Measurements from ENCODE around the gene MMP11. TPM values are rescaled to one million over a fixed set of nuclear protein-coding genes. Genes with fewer than 3 reads are reported as not detected.

The MMP11 gene
- polyA plus RNA-seq, 12 donors, result 5.7 to 17.2 (median 8.3) TPM; not detected in 1

DNA sequence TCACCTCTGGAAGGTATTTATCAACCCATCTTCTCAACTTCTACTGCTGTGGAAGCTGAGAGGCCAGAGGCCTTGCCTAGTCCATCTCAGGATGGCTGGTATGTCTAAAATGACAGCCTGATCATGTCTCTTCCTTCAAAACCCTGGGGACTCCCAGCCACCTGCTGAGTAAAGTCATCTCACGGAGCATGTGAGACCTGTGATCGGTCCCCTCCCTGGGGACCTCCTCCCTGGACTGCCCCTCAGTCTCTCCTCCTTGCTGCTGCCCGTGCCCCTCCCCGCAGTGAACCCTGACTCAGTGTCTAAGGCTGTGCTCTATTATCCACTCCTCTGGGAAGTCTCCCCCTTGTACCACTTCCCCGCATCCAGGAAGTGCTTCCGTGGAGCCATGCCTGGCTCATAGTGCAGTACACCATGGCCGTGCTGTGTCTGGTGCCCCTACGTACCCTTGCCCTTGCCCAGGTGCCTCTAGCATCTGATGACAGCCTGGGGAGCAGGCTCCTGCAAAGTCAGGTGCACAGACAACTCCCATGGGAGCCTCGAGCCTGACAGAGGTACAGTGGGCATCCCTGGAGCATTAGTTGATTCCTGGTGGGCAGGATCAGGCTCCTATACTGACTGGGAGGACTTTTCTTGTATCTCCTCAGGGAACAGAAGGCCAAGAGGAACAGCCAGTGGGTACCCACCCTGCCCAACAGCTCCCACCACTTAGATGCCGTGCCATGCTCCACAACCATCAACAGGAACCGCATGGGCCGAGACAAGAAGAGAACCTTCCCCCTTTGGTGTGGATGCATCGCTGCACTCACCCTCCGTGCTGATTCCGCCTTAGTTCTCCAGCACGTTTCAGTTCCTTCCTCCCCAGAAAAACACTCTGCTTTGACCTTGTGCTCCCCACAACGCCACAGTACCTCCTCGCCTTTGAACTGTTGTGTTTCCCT, 27.9 kb downstream of the MMP11 start:
- DNase-seq, result no peak

DNA sequence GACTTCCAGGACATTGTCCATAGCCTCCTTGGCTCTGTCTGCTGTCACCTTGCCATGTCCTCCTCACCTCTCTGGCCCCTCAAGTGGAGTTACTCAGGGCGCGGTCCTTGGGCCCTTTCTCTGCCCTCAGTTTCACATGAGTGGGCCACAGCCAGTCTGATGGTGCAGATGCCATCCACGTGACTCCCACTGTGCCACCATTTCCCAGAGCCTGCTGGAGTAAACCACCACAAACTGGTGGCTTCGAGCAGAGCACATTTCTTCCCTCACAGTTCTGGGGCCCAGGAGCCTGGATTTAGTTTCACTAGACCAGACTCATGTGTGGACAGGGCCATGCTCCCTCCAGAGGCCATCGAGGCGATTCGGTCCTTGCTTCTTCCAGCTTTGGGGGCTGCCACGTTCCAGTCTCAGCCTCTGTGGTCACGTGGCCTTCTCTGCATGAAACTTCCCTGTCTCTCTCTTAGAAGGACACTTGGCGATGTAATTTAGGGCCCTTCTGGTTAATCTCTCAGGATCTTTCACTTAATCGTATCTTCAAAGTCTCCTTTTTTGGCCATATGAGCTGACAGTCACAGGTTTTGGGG, 28.7 kb downstream of the MMP11 start:
- DNase-seq, result no peak

DNA sequence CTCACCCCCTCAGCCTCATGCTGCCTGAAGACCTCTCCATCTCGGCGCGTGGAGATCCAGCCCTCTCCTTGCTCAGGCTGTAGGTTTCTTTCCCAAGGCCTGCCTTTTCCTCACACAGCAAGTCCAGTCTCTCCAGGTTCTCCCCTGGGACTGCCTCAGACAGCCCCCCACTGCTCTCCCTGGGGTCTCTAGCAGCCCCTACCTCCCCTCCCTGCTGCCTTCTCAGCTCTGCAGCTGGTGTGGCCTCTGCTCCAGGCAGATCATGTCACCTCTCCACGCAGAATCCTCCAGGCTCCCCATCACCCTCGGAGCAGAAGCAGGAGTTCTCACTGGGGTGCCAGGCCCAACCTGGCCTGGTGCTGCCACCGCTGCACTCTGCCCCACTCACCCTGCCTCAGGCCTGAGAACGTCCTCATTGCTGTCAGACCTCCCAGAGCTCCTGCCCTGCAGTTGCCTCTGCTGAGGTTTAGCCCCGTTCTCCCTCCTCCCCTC, 29.3 kb downstream of the MMP11 start:
- no peak for DNase-seq

DNA sequence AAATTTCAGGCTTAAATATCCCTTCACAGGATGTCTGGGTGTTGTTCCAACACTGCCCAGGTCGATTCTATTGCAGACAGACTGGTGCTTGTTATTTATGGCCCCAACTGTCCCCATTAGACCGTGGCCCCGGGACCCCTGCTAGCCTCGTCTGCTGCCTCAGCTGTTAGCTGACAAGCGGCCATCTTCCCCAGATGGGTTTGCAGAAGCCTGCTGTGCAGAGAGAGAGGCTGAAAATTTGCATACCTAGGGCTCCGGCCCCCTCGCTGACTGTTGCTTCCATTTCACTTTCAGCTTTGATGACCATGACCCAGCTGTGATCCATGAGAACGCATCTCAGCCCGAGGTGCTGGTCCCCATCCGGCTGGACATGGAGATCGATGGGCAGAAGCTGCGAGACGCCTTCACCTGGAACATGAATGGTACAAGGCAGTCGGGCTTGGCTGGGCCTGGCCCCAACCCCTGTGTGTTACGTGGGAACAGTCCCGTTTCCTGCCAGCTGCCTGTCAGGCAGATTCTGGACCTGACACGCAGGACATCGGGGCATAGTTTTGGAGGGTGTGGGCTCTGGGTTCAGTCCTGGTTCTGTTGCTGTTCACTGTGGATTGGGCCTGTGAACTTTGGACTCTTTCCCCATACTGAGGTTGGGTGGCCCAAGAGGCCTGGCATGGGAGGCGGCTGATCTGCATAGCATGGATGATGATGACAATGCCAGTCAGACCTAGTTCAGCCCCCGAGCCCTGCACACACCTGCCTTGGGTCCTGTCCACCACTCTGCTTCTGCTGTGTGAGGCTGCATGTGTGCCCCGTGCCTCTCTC, 30.6 kb downstream of the MMP11 start:
- DNase-seq, result no peak

DNA sequence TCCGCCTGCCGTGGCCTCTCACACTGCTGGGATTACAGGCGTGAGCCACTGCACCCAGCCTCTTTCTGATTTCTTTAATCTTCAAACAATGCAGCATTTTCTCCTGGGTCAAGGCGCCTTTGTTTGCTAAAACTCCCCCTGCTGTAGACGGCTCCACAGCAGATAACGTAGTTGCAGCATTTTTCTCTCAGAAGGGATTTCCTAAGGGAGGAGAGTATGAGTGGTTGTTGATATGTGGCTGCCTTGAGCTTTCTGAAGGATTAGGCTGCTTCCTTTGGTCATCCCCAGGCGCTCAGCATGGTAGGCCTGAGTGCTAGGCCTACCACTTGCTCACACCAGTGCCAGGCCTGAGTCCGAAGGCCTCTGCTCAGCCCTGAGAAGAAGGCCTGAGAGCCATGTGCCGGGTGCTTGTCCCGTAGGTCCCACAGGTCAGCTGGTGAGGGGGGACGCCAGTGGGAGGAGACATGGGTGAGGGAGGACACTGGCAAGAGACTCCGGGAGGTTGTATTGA, 32.2 kb downstream of the MMP11 start:
- no peak for DNase-seq

DNA sequence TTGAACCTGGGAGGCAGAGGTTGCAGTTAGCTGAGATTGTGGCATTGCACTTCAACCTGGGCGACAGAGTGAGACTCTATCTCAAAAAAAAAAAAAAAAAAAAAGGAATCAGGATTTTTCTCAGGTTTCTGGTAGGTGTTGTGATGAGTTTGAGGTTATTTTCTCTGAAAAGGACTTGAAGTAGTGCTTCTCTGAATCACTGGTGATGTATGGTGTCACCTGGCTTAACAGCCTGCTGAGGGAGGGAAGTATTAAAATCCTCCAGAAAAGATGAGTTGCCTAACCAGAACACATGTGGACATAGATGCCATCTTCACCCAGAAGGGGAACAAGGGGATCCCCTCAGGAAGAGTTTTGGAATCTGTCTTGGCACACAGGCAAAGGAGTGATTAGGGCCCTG, 34.2 kb downstream of the MMP11 start:
- no peak for DNase-seq

DNA sequence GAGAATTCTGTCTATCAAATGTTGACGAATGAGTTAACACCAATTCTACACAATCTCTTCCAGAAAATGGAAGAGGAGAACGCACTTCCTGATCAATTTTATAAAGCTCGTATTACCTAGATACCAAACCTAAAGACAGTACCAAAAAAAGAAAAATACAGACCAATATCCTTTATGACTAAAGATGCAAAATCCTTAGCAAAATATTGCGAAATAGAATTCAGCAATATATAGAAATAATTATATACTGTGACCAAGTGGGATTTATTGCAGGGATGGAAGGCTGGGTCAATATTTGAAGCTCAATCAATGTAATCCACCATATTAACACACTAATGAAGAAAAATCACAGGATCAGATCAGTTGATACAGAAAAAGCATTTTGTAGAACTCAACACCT, 39.7 kb downstream of the MMP11 start:
- no peak for DNase-seq

DNA sequence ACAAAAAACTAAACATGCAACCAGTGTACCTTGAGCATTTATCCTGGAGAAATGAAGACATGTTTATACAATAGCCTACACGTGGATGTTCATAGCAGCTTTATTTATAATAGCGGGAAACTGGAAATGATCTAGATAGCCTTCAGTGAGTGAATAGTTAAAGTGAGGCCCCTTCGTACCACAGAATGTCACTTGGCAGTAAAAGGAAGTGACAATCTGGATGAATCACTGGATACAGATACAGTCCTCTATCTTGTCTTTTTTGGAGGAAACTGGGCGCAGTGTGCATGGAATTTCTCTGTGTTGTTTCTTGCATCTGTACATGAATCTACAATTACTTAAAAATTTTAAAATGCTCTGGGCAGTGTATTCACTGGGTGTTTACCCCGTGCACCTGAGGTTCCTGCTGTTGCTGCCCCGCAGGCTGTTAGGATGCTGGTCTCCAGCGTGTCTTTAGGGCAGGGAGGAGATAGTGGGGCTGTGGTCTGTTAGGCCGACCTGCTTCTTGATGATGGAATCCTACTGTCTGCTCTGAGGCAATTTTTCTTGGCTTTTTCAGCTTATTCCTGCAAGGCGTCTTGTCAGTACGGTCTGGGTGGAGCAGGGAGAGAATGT, 43.0 kb downstream of the MMP11 start:
- no peak for DNase-seq

DNA sequence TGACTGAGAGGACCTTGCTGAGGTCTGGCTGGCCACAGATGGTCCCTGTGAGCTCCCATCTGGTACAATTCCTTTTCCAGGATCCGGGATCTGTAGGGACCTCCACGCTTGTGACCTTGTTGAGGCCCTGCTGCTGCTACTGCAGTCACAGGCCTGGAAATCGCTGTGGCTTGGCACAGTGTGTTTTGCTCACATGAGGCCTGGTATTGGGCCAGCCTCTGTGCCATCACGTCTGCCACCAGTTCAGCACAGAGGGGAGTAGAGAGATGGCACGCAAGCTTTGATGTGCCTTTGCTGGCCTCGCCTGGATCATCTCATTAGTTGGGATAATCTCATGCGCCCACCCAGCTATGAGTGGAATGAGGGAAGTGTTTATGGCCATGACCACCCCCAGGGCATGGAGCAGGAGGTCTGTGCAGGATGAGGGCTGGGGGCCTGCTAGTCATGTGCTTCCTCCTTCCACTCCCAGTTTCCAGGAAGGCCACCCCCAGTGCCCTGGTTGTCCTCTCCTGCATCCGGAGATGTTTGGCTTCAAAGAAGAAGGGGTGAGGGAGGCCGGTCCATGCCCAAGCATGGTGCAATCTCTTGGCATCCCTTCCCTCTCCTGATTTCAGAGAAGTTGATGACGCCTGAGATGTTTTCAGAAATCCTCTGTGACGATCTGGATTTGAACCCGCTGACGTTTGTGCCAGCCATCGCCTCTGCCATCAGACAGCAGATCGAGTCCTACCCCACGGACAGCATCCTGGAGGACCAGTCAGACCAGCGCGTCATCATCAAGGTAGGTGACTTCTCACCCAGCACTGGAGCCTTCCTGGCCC, 43.7 kb downstream of the MMP11 start:
- DNase-seq, result no peak

DNA sequence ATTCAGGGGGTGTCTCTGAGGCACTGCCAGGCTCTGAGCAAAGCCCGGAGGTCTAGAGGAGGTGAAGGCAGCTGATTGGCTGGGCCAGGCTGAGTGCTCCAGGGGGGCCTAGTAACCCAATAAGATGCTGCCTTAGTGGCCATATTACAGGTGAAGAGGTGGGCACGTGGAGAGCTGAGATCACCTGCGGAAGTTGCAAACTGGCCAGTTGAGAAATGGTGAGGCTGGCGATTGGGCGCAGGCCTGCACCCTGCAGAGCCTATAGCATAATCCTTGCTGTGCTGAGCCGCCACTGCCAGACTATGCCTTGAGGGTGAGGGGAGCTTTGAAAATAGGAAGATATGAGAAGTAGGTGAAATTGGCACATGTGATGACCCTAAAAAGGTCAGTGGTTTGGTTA, 44.5 kb downstream of the MMP11 start:
- DNase-seq, result no peak

DNA sequence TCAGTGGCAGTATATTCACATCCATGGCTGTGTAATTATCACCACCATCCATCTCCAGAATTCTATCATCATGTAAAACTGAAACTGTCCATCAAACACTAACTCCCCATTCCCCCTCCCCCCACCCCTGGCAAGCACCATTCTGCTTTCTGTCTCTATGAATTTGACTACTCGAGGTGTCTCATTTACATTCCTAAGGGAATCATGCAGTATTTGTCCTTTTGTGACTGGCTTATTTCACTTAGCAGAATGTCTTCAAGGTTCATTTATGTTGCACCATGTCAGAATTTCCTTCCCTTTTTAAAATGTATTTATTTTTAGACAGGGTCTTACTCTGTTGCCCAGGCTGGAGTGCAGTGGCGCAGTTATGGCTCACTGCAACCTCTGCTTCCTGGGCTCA, 45.9 kb downstream of the MMP11 start:
- DNase-seq, result no peak

DNA sequence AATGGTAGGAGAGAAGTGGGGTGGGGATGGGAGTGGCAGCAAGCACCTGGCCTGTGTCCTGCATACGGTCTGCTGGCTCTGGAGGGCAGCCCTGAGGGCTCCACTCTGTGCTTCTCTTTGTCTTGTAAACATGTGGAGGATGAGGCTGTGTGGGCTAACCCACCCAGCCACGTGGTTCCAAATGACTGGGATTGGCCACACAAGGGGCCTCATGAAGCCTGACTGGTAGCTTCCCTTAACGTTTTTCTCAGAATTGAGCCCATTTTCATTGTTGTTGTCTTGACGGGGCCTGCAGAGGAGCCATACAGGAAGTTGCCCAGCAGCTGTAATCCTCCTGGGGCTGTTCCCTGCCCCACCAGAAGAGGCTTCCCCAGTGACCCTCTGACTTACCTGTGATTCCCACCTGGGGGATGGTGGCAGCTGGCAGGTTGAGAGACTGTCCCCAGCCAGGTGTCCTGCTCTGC, 48.1 kb downstream of the MMP11 start:
- no peak for DNase-seq

DNA sequence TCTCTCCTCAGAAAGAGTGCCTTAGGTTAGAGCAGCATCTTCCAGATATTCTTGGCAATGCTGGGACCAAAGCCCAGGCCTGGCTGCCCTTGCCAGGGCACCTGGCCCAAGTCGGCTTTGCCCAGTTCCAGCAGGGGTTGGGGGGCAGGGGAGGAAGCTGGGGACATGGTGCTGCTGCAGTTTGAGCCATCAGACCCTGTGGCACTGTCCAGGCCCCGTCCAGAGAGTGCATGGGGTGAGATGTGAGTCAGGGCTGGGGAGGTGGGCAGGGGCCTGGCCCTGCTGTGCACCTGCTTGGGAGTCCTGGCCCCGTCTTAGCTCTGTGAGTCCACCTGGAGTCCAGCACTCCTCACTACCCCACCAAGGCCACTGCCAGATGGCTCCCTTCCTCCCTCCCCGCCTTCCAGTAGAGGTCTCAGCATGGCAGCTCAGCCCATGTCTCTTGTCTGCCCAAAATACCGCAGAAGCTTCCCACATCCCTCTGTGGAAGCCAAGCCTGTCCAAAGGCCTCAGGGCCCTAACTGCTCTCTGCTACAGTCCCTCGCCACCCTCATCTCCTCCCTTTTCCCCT, 49.5 kb downstream of the MMP11 start:
- DNase-seq, result no peak

DNA sequence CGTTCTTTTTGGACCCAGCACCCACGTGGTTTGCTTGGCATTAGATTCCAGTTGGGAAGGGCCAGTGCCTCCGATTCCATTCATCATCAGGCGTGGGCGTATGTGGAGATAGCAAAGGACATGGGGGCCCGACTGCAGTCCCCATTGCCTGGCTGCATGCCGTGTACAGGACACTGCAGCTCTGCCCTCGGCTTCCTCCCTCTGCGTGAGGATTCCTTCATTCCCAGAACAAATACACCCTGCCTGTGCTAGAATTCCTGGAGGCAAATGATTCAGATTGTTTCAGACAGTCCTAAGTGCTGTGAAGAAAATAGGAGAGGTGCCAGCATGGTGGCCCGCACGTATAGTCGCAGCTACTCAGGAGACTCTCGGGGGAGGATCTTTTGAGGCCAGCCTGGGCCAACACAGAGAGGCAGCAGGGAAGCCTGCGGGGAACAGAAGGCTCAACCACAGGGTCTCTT, 50.7 kb downstream of the MMP11 start:
- DNase-seq, result no peak

DNA sequence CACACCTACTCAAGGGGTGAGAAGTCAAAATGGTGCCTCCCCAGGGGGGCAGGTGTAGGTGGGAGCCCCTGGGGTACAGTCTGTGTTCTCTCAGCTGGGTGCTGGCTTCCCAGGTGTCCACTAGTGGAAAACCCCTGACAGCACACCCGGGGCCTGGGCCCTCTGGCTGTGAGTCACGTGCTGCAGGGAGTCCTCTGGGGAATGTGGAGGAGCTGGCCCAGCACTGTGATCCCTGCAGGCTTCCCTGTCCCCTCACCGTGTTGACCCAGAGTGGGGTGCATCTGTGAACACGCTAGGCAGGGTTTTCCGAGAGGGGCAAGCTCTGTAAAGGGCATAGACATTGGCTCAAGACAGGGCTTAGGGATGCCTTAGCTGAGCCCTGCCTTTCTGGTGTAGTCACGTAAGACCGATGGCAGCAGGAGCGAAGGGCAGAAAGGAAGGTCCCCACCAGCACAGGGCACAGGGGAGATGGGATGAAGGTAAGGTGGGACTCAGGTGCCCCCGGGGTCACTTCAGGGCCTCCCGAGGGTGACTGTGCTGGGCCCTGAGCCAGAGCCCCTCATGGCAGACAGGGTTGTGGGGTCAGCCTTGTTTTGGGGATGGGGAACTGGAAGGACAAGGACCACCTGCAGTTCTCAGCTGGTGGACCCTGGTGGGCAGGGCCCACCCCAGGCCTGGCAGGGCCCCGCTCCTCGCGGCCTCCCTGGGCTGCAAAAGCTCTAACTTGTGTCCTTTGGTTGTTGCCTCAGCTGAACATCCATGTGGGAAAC, 52.0 kb downstream of the MMP11 start:
- no peak for DNase-seq

DNA sequence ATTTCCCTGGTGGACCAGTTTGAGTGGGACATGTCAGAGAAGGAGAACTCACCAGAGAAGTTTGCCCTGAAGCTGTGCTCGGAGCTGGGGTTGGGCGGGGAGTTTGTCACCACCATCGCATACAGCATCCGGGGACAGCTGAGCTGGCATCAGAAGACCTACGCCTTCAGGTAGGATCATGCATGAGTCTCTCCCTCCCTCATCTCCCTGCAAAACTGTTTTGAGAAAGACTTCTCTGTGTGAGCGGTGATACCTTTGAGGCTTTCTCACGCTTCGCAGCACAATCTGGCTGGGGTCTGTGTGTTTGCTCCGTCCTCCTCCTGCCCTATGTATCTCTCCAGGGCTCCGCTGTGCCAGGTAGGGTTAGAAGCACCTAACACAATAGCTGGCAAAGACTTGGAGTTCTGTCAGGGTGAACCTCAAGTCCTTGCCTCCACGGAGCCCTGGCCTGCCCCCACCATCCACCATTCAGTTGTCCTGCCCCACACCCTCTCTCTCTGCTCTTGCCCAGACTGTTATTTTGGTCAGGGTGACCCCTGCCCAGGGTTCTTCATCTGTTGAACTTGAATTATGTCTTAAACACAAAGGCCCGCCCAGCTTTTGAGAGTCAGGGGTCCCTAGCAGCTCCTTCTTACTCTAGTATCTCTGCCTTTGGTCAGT, 52.7 kb downstream of the MMP11 start:
- no peak for DNase-seq

DNA sequence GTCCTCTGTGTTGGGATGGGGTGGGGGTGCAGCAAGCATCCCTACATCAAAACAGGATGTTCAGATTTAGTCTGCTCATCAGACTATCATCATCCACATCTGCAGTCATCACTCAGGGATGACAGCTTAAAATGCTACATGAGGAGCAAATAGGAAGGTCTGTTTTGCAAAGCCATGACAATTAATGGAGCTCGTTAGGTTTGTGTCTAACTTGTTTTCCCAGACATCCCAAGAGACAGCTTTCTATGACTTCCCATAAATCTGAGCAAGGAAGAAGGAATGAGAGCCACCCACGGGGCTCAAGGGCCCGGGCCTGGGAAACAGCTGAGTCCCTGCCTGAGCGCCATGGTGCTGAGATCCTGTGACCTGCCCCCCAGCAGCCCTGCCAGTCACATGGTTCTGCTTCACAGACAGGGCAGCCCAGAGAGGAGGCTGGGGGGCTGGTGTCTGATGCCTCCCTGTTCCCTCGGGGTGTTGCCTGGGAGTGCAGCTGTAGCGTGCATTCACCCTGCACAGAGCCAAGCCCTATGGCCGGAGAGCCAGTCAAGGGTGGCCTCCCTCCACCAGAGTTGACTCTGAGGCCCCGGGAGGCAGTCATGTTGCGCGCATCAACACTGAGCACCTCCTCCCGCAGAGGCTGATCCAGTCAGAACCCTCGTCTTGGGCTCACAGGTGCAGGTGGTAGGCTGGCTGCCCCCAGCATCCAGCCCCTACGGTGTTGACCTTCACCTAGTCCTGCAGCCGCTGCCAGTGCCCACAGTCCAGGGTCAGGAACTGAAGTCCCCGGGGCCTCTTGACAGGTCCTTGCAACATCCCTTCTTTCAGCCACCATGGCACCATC, 54.1 kb downstream of the MMP11 start:
- DNase-seq, result no peak
